LNCAP (cell line): Measurements from ENCODE around the gene ARL4A.

Experiments used
- TF ChIP-seq, protein P1 (sequence below): fragments of 450-650 bp; IDR thresholded peaks from 2 replicates; pipeline ENCODE4 v1.5.1; 2017; ENCODE audit warnings: mild to moderate bottlenecking

ARL4A gene

DNA sequence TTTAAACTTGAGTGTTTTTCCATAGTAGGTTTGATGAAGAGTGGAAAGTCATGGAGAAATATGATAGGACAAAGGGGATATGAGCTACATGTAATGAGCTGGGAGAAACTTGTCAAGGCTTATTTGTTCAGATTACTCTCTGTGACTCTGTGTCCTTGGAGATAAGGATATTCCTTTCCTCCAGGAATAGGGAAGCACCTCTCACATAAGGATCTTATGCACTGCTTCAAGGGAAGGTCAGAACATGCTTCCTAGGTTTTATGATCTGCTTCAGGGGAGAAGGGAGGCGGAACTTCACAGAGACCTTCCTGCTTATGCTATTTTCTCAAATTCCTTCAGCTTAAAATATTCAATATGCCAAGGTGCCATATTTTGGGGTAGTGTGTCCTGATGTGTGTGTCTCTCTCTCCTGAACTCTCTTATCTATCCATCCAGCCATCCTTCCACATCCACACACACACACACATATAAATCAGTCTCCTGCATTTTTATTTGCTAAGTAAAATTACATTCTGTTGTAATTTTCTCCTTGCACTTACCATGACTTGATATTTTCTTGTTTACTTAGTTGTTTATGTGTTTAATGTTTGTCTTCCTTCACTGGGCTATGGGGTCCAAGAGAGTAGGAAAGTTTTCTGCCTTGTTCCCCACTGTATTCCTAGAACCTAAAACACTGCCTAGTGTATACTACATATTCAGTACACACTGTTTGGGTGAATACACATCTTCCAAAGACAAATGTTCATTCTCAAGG is 26.4 kb downstream of the ARL4A start:
- TF ChIP-seq, protein P1, sequence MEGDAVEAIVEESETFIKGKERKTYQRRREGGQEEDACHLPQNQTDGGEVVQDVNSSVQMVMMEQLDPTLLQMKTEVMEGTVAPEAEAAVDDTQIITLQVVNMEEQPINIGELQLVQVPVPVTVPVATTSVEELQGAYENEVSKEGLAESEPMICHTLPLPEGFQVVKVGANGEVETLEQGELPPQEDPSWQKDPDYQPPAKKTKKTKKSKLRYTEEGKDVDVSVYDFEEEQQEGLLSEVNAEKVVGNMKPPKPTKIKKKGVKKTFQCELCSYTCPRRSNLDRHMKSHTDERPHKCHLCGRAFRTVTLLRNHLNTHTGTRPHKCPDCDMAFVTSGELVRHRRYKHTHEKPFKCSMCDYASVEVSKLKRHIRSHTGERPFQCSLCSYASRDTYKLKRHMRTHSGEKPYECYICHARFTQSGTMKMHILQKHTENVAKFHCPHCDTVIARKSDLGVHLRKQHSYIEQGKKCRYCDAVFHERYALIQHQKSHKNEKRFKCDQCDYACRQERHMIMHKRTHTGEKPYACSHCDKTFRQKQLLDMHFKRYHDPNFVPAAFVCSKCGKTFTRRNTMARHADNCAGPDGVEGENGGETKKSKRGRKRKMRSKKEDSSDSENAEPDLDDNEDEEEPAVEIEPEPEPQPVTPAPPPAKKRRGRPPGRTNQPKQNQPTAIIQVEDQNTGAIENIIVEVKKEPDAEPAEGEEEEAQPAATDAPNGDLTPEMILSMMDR, result no peak

DNA sequence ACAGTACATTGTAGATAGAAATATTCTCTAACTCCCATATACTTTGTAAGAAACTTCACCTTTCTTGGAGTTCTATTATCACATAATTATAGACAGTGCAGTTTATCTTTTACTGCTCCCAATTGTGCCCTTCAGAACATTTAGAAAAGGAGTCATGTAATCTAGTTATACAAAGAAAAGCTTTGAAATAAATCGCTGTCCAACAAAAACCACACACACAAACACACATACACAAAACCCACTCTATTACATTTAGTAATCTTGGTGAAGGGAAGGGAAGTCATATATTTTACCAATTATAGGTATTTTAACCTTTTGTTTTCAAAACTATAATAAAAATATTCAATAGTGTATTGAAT is 26.9 kb downstream of the ARL4A start:
- TF ChIP-seq, protein P1, result no peak

DNA sequence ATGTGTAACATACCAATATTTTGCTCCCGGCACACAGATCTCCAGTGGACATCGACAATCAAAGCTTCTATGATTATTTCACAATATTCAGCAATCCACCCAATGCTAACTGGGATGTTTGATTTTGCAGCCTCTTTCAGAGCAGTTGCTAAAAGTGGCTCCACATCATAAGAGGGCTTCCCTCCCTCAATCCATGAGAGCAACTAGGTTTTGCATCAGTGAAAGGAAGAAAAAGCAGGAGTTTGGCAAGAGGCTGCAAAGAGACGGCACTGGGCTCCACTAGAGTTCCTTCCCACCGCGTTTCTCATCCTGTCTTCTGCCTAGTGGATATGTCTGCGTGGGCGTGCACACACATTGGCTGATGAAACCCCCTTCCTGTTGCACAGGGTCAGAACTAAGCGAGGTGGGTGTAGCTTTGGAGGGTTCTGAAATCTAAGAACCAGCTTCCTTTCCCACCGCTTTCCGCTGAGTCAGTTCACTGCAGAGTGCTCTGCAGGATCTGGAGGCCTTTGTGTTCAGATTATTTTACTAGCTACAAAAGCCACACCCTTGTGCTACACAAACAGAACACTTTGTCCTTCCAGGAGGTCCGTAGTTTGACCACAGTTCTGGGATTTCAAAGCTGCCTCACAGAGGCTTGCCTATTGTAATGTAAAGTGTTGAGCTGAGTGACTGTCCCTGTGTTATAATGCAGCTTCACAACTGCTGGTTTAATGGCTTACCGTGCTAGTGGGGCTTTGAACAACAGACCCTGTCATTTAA is 28.1 kb downstream of the ARL4A start:
- TF ChIP-seq, protein P1, result no peak

DNA sequence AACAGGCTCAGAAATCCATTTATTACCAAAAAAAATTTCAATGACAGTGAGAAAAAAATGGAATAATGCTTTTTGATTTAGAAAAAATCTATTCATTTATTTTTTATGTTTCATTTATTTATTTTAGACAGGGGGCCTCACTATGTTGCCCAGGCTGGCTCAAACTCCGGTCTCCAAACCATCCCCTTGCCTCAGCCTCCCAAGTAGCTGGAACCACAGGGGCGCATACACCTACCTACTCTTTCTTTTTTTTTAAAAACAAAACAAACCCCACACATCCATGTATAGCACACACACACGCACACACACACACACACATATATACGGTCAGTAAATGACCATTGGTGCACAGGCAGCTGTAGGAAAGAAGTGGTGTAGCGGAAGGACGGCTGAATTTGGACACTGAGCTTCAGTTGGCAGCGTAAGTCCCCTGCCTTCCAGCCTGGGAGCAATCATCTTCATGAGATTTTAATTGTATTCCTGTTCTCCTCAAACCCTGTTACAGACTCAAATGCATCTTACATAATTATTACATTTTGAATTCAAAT is 28.8 kb downstream of the ARL4A start:
- TF ChIP-seq, protein P1, result no peak

DNA sequence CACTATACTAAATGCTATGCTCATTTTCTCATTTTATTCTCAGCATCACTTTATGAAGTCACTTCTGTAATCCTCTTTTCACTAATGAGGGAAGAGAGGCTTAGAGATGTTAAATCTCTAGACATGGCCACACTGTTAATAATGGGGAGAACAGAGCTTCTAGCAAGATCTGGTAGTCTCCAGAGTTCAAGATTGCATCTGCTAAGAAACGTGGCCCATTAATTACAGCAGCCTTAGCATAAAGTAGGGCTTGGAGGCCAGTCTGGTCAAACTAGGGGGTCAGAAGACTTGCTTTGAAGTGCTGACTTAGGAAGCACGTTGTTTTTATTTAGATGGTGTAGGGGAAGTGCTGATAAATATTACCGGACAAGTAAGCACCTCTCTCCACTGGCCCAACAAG is 29.3 kb downstream of the ARL4A start:
- TF ChIP-seq, protein P1, result no peak

DNA sequence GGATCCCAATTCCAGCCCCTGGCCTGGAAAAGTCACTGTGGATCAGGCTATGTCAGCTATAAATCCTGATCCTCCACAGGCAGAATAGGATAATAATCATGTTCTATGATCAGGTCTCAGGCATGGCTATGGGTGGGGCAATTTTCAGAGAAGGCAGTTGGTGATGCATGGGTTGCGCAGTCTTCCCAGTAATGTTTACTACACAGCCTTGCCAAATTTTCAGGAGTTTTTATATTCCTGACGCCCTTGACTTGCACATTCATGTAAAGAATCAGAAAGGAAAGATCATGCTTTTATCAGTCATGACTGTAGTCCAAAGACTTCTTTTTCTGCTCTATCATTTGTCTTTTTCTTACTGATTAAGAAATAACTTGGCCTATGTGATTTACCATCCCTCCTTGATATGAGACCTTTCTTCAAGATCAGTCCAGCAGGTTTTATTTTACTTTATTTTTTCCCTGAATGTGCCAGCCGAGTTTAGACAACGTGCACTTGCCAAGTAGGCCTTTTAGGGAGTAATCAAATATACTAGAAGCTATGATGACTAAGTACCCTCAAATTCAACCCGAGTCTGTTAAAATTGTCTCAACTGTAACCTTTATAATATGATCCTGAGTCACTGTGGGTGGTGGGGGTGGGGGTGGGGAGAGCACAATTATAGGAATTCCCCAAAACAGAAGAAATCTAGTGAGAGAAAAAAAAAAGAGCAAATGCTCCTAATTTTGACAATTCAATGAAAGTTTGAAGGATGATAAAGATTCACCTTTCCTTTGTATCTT is 31.9 kb downstream of the ARL4A start:
- TF ChIP-seq, protein P1, result no peak
